HAP-1 (cell line): Measurements from ENCODE around the gene DNAH7.

Experiments
- DNase-seq, 2 experiments: peaks; one replicate each; pipeline ENCODE4 v3.0.0-alpha.2; 2016 to 2020; ENCODE audit warnings: low spot score in 2 of 2
- H3K27me3 ChIP-seq: fragments of 250-450 bp; sonication (Bioruptor Pico); 2 replicates; pipeline ENCODE4 v1.5.1; 2020; ENCODE audit warnings: low read depth, mild to moderate bottlenecking, moderate library complexity
- H3K36me3 ChIP-seq: fragments of 250-450 bp; sonication (Bioruptor Pico); replicated peaks from 2 replicates; pipeline ENCODE4 v1.5.1; 2020; ENCODE audit warnings: mild to moderate bottlenecking
- H3K4me1 ChIP-seq: fragments of 250-450 bp; sonication (Bioruptor Pico); 2 replicates; pipeline ENCODE4 v1.5.1; 2020; ENCODE audit warnings: mild to moderate bottlenecking
- H3K4me3 ChIP-seq: fragments of 250-450 bp; sonication (Bioruptor Pico); 2 replicates; pipeline ENCODE4 v1.5.1; 2020; ENCODE audit warnings: mild to moderate bottlenecking, moderate library complexity
- H3K9me3 ChIP-seq: fragments of 250-450 bp; sonication (Bioruptor Pico); 2 replicates; pipeline ENCODE4 v1.5.1; 2020; ENCODE audit warnings: mild to moderate bottlenecking, moderate library complexity
- in situ Hi-C: fragments of 300-500 bp; cut with MboI; formaldehyde crosslinking; loops from 3 replicates; pipeline ENCODE4 v1.14.3; 2020; ENCODE audit warnings: low sequenced_read_pairs, inconsistent platforms, mixed read lengths

DNAH7 gene

DNA sequence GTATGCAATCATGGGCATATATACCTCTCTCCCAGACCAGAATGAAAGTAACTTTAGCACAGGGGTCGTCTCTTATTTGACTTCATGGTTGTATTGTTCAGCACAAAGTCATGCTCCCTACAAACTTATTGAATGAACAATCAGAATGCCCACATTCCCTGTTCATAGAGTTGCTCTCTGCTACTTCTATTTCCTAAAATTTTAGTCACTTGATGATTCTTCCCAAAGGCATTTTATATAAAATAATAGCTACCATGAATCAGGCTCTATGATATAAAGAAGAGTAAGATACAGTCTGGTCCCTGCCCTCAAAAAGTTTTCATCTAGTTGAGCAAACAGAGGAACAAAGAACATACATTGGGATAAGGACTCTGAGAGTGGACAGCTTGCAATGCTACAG is 249.4 kb downstream of the DNAH7 start:
- DNase-seq: no peak
- Histone ChIP-seq H3K27me3 (no peaks in the 10 kb centered on the region), H3K9me3 (no peaks in the 10 kb centered on the region), H3K4me3 (no peak overlapping the region), H3K36me3 (no peaks in the 10 kb centered on the region), H3K4me1 (peaks cover 17% of the 10 kb centered on the region)
- in situ Hi-C loops: no loop called here

DNA sequence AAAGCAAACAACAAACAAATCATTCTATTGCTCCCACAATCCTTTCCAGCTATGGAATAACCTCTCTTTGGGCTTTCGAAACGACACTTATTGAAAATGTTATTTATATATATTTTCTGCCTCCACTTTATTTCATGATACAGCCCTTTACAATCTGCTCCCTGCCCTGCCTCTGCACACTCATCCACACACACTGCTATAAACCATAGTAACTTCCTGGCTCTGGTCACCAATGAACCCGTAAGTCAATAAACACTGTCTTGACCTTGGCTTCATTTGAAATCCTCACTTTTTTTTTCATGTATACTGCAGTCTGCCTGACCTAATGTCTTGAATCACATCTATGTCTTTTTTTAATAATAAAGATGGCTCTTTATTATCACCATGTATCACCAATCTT is 250.1 kb downstream of the DNAH7 start:
- in situ Hi-C loops: no loop called here
- Histone ChIP-seq H3K4me3 (no peak overlapping the region), H3K9me3 (no peaks in the 10 kb centered on the region), H3K36me3 (no peaks in the 10 kb centered on the region), H3K27me3 (no peaks in the 10 kb centered on the region), H3K4me1 (peaks cover 17% of the 10 kb centered on the region)
- no peak for DNase-seq

DNA sequence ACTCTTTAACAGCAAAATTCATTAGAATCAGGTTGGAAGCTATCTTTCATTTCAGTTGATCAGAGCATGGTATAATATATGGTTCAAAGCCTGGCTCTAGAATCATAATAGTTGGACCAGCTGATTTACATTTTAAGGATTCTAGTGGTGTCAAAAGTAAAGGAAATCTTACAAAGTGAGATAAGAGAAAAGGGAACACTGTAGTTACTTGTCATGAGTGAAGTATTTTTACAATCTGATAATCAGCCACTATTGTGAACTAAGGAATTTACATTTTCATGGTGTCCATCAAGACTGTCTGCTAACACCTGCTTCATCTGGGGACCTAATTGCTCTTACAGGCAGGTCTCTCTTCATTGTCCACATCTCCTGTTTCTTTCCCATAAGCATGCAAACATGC is 250.5 kb downstream of the DNAH7 start:
- Histone ChIP-seq H3K4me1 (peaks cover 17% of the 10 kb centered on the region), H3K27me3 (no peaks in the 10 kb centered on the region), H3K36me3 (no peaks in the 10 kb centered on the region), H3K9me3 (no peaks in the 10 kb centered on the region), H3K4me3 (no peak overlapping the region)
- in situ Hi-C loops: no loop called here
- peak in 1 of 2 experiments; percentile 34 for DNase-seq

DNA sequence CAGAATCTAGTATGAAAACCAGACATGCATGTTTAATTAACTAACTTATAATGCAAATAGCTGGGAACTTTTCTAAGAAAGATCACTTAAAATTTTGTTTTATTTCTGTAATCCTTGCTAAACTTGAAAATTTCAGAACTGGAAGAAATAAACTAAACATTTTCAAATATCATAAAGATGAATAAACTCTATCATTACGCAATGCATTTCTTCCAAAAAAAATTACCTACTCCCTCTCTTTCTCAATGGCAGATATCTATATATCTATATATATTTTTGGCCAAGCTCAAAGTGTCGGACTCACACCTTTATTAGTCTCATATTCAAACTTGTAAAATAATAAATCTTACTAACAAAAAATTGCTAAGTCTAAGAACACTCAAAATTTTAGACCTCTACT is 253.6 kb downstream of the DNAH7 start:
- Histone ChIP-seq H3K9me3 (no peaks in the 10 kb centered on the region), H3K27me3 (no peaks in the 10 kb centered on the region), H3K36me3 (no peaks in the 10 kb centered on the region), H3K4me3 (no peak overlapping the region), H3K4me1 (peaks cover 23% of the 10 kb centered on the region)
- no peak for DNase-seq
- in situ Hi-C loops: no loop called here

DNA sequence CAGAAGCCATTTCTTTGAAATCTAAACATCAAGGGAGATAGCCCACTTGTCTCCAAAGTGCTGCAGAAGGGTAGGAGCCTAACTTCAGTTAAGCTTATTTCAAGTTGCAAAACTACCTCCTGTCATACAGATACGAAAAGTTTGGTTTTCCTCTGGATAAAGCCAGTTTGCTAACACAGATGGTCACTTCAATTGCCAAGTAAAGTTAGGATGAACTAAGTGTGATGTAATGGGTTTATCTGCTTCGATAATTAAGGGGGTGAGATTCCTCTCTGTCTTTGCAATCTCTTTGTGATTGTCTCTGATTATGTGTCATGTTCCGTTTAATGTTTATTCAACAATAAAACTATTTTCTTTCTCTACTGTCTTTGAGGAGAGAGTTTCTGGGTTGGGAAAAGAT is 255.2 kb downstream of the DNAH7 start:
- Histone ChIP-seq H3K36me3 (no peaks in the 10 kb centered on the region), H3K4me1 (peaks cover 30% of the 10 kb centered on the region), H3K9me3 (no peaks in the 10 kb centered on the region), H3K27me3 (no peaks in the 10 kb centered on the region), H3K4me3 (no peak overlapping the region)
- no peak for DNase-seq
- in situ Hi-C loops: no loop called here

DNA sequence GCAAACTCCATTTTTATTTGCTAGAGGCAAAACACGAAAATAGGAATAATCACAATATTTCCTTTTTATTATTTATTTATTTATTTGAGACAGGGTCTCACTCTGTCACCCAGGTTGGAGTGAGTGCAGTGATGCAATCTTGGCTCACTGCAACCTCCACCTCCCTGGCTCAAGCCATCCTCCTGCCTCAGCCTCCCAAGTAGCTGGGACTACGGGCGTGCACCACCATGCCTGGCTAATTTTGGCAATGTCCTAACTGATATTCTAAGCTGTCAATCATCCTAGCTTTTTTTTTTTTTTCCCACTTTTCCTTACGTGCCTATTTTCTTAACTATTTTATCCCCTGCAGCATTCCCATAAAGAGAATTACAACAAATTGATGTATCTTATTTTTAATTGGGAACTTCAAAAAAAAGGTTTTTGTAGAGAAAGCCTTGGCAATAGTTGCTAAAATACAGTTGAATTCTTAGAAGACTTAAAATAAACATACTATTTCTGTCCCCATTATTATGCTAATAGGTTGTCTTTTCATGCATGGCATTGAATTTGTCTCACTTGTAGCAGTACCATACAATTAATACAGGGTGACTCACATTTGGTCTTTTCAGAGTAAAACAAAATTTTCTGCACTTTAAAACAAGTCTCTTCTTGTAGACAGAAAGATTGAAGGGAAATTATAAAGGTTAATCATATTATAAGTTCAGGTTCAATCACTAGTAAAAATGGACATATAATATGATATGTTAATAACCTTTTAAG is 258.1 kb downstream of the DNAH7 start:
- Histone ChIP-seq H3K9me3 (no peaks in the 10 kb centered on the region), H3K4me3 (no peak overlapping the region), H3K27me3 (no peaks in the 10 kb centered on the region), H3K36me3 (no peaks in the 10 kb centered on the region), H3K4me1 (peaks cover 26% of the 10 kb centered on the region)
- peak; percentile 57 to 96 for DNase-seq
- in situ Hi-C loops: no loop called here

DNA sequence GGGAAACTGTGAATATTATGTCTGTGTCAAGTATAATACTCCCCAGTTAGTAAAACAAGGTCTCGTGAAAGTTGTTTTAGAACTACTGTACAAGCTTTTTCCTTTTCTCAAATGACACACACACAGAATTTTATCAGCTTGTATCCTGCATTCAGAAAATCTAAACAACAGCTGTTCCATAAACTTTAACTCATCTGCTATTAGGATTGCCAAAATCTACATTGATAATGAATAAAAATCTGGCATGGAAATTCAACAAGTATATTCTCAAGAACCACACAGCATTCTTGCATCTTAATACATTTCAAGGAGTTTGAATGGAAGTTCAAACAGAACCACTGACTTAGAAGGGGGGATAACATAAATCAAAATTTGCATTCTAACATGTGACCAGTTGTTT is 260.4 kb downstream of the DNAH7 start:
- Histone ChIP-seq H3K9me3 (no peaks in the 10 kb centered on the region), H3K36me3 (no peaks in the 10 kb centered on the region), H3K4me1 (peaks cover 37% of the 10 kb centered on the region), H3K27me3 (no peaks in the 10 kb centered on the region), H3K4me3 (no peak overlapping the region)
- in situ Hi-C loops: no loop called here
- no peak for DNase-seq

DNA sequence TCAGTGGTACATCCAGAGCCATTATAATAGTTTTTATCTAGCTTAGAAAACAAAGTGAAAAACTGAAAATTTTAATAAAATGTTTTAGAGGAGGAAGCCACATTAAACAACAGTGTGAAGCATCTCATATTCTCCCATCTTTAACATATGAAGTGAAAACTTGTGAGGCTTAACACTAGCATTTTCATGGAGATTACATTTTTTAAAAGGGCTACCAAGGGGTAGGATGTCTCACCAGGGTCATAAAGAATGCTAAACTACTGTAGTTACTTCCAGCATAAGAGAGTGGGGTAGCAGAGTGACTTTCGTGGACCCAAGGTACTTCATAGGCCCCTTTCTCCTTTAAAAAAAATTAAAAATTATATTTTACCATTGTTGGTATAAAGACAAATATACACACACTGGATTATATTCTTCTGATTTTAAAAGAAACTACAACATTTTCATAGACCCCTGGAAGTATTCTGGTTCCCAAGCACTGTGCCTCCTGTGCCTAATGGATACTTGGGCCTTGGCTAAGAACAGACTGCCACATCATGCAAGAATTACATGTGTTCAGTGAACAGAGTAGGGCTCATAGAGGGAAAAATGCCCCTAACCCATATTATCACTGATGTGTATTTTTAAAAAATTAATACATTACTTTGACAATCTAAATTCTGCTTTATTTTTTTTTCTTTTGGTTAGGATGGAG is 263.2 kb downstream of the DNAH7 start:
- in situ Hi-C loops: no loop called here
- H3K4me3 ChIP-seq: no peak overlapping the region
- H3K36me3 ChIP-seq: no peaks in the 10 kb centered on the region
- DNase-seq: peak in 1 of 2 experiments; percentile 80
- no peaks in the 10 kb centered on the region for H3K9me3 ChIP-seq
- H3K27me3 ChIP-seq: no peaks in the 10 kb centered on the region
- peaks cover 31% of the 10 kb centered on the region for H3K4me1 ChIP-seq

DNA sequence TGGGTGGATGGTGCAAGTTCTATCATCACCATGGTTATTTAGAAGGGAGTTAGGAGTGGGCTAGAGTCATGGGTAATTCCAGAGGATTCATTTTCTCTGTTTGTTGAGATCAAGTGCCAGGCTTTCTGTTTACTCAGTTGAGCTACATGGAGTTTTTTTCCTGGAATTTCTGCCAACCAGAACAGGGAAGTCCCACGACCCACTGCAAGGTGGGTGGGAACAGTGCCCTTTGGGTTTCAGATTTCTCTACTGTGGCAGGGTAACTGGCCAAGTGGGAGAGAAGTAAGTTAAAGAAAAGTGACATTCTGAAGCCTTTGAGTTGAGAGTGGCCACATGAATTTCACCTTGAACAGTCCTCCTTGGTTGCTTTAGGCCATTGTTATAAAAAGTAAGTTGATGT is 272.8 kb downstream of the DNAH7 start:
- H3K4me3 ChIP-seq: no peak overlapping the region
- no peak for DNase-seq
- in situ Hi-C loops: no loop called here
- H3K9me3 ChIP-seq: peaks cover 4% of the 10 kb centered on the region; the same call in 1 of the 2 replicates
- no peaks in the 10 kb centered on the region for H3K4me1 ChIP-seq
- no peaks in the 10 kb centered on the region for H3K27me3 ChIP-seq
- no peaks in the 10 kb centered on the region for H3K36me3 ChIP-seq

DNA sequence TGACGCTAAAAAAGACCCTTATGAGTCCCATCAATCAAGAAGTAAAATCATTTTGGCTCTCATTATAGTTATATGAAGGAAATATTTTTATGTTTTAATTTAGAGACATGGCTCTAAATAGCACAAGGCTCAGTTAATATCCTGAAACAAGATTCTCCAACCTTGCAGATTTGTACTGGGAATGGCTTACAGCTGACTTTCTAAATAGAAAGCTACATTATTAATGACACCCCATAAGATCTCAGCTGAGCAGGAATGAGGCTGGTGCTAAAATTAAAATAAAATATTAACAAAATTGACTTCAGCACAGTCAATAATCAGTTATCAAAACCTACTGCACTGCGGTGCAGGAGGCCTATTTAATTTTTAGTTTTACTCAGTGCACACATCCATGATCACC is 274.8 kb downstream of the DNAH7 start:
- no peak for DNase-seq
- no peaks in the 10 kb centered on the region for H3K36me3 ChIP-seq
- no peaks in the 10 kb centered on the region for H3K4me1 ChIP-seq
- no peak overlapping the region for H3K4me3 ChIP-seq
- in situ Hi-C loops: no loop called here
- peaks cover 4% of the 10 kb centered on the region; the same call in 1 of the 2 replicates for H3K9me3 ChIP-seq
- no peaks in the 10 kb centered on the region for H3K27me3 ChIP-seq

DNA sequence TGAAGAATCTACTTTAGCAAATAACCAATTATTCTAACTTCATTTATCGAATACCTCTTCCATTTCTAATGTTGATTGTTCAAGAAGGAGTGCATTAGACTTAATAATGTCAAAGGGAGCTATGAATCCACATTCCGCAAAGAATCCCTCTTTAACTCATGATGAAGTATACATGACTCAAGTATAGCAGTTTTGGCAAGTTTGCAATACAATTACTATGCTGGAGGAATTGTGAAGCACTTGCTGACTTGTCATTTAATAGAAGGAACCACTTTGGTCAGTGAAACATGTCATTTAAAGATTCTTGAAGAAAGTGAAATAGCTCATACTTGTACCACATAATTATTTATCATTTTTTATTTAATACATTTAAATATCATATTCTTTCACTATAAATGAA is 286.5 kb downstream of the DNAH7 start:
- DNase-seq: no peak
- no peaks in the 10 kb centered on the region for H3K4me1 ChIP-seq
- in situ Hi-C loops: no loop called here
- H3K4me3 ChIP-seq: no peak overlapping the region
- H3K9me3 ChIP-seq: no peaks in the 10 kb centered on the region
- no peaks in the 10 kb centered on the region for H3K27me3 ChIP-seq
- H3K36me3 ChIP-seq: no peaks in the 10 kb centered on the region

DNA sequence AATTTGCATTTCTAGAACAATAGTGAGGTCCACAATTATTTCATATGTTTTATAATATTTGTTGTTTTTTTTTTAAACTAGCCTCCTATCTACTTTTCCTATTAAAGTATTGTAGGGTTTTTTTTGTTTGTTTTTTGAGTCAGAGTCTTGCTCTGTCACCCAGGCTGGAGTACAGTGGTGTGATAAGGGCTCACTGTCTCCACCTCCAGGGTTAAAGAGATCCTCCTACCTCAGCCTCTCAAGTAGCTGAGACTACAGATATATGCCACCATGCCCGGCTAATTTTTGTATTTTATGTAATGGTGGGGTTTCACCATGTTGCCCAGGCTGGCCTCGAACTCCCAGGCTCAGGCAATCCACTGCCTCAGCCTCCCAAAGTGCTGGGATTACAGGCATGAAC is 289.1 kb downstream of the DNAH7 start:
- Histone ChIP-seq H3K4me3 (no peak overlapping the region), H3K36me3 (no peaks in the 10 kb centered on the region), H3K27me3 (no peaks in the 10 kb centered on the region), H3K9me3 (no peaks in the 10 kb centered on the region), H3K4me1 (no peaks in the 10 kb centered on the region)
- in situ Hi-C loops: no loop called here
- DNase-seq: no peak

DNA sequence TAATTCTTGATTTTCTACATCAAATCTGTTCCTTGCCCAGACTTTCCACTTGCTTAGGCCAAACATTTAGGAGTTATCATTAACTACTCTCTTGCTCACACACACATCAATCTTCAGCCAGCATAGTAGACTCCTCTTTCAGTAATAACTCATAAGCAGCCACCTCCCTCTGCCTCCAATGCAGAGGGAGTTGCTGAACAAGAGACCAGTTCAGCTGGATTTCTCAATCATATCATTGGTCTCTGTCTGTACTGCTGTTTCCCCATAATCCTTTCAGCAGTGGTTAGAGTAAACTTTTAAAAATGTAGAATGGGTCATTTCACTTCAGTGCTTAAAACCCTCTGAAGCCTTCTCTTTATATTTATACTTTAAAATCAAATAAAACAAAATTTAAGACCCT is 298.7 kb downstream of the DNAH7 start:
- no peak overlapping the region for H3K4me3 ChIP-seq
- no peaks in the 10 kb centered on the region for H3K27me3 ChIP-seq
- in situ Hi-C loops: no loop called here
- H3K9me3 ChIP-seq: 0 out of 2 replicates have a peak, but pooled peaks cover 3% of the 10 kb centered on the region
- H3K4me1 ChIP-seq: peaks cover 3% of the 10 kb centered on the region; the same call in 1 of the 2 replicates
- no peak for DNase-seq
- no peaks in the 10 kb centered on the region for H3K36me3 ChIP-seq

DNA sequence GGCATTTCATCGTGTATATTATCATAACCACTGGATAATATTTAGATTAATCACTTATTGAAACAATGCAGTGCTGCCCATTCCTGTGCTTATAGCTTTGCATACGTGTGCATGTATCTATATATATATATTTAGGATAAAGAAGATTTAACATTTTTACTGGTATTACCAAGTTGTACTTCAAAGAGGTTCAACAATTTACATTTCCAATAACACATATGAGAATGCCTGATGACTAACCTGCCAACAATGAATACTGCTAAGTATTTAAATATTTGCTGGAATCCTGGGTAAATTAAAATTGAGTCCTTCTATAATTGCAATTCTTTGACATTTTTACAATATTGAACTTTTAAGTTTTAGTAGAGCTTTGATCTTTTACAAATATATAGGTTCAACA is 300.2 kb downstream of the DNAH7 start:
- Histone ChIP-seq H3K4me3 (no peak overlapping the region), H3K9me3 (peaks cover 3% of the 10 kb centered on the region; the same call in 1 of the 2 replicates), H3K27me3 (no peaks in the 10 kb centered on the region), H3K36me3 (no peaks in the 10 kb centered on the region), H3K4me1 (peaks cover 3% of the 10 kb centered on the region; the same call in 1 of the 2 replicates)
- in situ Hi-C loops: no loop called here
- DNase-seq: no peak
